Fibroblast of lung (primary cell): ENCODE data around the gene TRAPPC3L. TPM values are rescaled to one million over a fixed set of nuclear protein-coding genes. Genes with fewer than 3 reads are reported as not detected.

Experiments used
- DNase-seq, 2 donors: peaks; one replicate each; pipeline versions ENCODE4 v3.0.0 to v3.0.0-alpha.2; 2010; ENCODE audit warnings: low read depth in 2 of 2
- H2AFZ ChIP-seq: 2 replicates; pipeline ENCODE4 v1.5.1; 2012; ENCODE audit warnings: low read length, control low read depth, inconsistent platforms
- H3K27ac ChIP-seq: 2 replicates; pipeline ENCODE4 v1.5.1; 2011; ENCODE audit warnings: low read length, control low read depth; ENCODE audit not compliant: insufficient read depth
- H3K27me3 ChIP-seq: 2 replicates; pipeline ENCODE4 v1.5.1; 2011; ENCODE audit warnings: mild to moderate bottlenecking, low read length; ENCODE audit not compliant: control insufficient read depth, insufficient read depth
- H3K36me3 ChIP-seq: 2 replicates; pipeline ENCODE4 v1.5.1; 2011; ENCODE audit warnings: low read length; ENCODE audit not compliant: control insufficient read depth, insufficient read depth
- H3K4me1 ChIP-seq: 2 replicates; pipeline ENCODE4 v1.5.1; 2011; ENCODE audit warnings: low read length; ENCODE audit not compliant: control insufficient read depth, insufficient read depth; ENCODE audit errors: extremely low read depth
- H3K4me2 ChIP-seq: 2 replicates; pipeline ENCODE4 v1.5.1; 2011; ENCODE audit warnings: low read length, control low read depth; ENCODE audit not compliant: insufficient read depth; ENCODE audit errors: extremely low read depth
- H3K4me3 ChIP-seq, 4 experiments: fragments of 200-600 bp in 1 of 4; sonication (generic) in 1 of 4; replicated peaks in 1 of 4; 2 replicates each; pipeline ENCODE4 v1.5.1; 2011 to 2016; ENCODE audit warnings: low read length in 4 of 4, low read depth in 3 of 4, mild to moderate bottlenecking in 3 of 4, control low read depth in 2 of 4, inconsistent platforms in 1 of 4, mixed read lengths in 1 of 4; ENCODE audit not compliant: insufficient read depth in 1 of 4; ENCODE audit errors: control extremely low read depth in 1 of 4
- H3K79me2 ChIP-seq: 2 replicates; pipeline ENCODE4 v1.5.1; 2012; ENCODE audit warnings: mild to moderate bottlenecking, low read length, inconsistent platforms; ENCODE audit not compliant: control insufficient read depth, insufficient read depth
- H3K9ac ChIP-seq: 2 replicates; pipeline ENCODE4 v1.5.1; 2011; ENCODE audit warnings: mild to moderate bottlenecking, low read length, control low read depth; ENCODE audit not compliant: insufficient read depth
- H3K9me3 ChIP-seq: 2 replicates; pipeline ENCODE4 v1.5.1; 2012; ENCODE audit warnings: low read depth, low read length; ENCODE audit not compliant: control insufficient read depth, insufficient read depth
- H4K20me1 ChIP-seq: 2 replicates; pipeline ENCODE4 v1.5.1; 2011; ENCODE audit warnings: low read length; ENCODE audit not compliant: control insufficient read depth, insufficient read depth; ENCODE audit errors: extremely low read depth
- EZH2 ChIP-seq: IDR thresholded peaks from 2 replicates; pipeline ENCODE4 v1.5.1; 2012; ENCODE audit warnings: low read length, control low read depth, mild to moderate bottlenecking; ENCODE audit errors: missing control alignments
- polyA plus RNA-seq, 2 donors: library from polyadenylated mRNA; depleted of rRNA in 1 of 2; stranded (reverse) in 1 of 2; unstranded in 1 of 2; fragments of >200 nt; gene quantifications; 2 replicates each; pipeline ENCODE4 v1.2.1, GENCODE V29; 2011 to 2012; ENCODE audit warnings: missing spikeins in 1 of 2
- total RNA-seq: library from RNA; depleted of rRNA; stranded (reverse); fragments of >200 nt; gene quantifications from 2 replicates; pipeline ENCODE4 v1.2.1, GENCODE V29; 2014
- TF ChIP-seq, protein P1 (sequence below), 2 donors: IDR thresholded peaks in 1 of 2; conservative IDR thresholded peaks in 1 of 2; 1 replicate in 1 of 2; 2 replicates in 1 of 2; pipeline ENCODE4 v1.5.1; 2011 to 2012; ENCODE audit warnings: low read length in 2 of 2, control low read depth in 1 of 2, inconsistent platforms in 1 of 2, low read depth in 1 of 2, mild to moderate bottlenecking in 1 of 2

Gene TRAPPC3L
- total and polyA plus RNA-seq, 2 donors (not counting 1 experiment from before 2014, with no cell fraction given) = under 0.01 to 0.05 TPM

DNA sequence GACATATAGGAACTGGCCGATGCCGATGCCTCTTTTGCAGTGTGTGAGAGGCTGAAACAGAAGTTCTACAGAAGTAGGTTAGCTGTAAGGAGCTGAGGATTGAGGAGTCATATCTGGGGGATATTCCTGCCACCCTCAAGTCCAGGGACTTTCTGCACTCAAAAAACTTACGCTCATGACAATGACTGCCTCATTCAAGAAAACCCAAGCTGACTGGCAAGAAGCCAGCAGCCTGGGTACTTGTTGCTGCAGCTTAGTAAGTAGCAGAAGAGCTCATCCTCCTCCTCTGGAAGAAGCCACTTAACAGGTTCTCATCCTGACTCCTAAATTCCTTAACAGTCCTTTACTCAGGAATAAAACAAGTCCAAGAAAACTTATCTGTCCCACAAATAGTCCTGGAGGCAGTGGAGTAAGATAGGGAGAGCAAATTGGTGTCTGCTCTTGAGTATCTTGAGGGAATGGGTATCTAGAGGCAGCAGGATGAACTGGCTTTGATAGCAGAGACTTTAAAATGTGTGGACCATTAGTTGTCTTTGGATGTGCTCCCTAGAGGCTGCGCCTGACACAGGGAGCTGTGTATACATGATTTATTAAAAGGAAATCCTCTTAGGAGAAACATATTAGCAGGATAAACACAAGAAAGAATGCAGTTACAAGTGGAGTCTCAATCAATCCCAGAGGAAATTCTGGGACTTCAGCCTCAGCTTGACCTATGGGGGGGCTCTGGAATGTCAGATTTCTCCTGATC is 26.7 kb downstream of the TRAPPC3L start:
- TF ChIP-seq, protein P1, sequence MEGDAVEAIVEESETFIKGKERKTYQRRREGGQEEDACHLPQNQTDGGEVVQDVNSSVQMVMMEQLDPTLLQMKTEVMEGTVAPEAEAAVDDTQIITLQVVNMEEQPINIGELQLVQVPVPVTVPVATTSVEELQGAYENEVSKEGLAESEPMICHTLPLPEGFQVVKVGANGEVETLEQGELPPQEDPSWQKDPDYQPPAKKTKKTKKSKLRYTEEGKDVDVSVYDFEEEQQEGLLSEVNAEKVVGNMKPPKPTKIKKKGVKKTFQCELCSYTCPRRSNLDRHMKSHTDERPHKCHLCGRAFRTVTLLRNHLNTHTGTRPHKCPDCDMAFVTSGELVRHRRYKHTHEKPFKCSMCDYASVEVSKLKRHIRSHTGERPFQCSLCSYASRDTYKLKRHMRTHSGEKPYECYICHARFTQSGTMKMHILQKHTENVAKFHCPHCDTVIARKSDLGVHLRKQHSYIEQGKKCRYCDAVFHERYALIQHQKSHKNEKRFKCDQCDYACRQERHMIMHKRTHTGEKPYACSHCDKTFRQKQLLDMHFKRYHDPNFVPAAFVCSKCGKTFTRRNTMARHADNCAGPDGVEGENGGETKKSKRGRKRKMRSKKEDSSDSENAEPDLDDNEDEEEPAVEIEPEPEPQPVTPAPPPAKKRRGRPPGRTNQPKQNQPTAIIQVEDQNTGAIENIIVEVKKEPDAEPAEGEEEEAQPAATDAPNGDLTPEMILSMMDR (conservative IDR thresholded peaks at IDR 0.05 in 1 of 2, IDR thresholded peaks at IDR 0.05 in 1 of 2; ENCODE audit: low read depth in 1 of 2, low read length in 2 of 2) = no peak
- no peak for TF ChIP-seq EZH2
- peak in 1 of 2 donors; percentile 15 for DNase-seq
- Histone ChIP-seq H3K27ac (no peak overlapping the region), H3K27me3 (no peaks in the 10 kb centered on the region), H4K20me1 (no peaks in the 10 kb centered on the region), H3K4me1 (no peaks in the 10 kb centered on the region), H2AFZ (no peak overlapping the region), H3K4me2 (no peak overlapping the region), H3K79me2 (peaks cover 4% of the 10 kb centered on the region), H3K9me3 (no peaks in the 10 kb centered on the region), H3K36me3 (peaks cover 2% of the 10 kb centered on the region), H3K4me3 (no peak overlapping the region), H3K9ac (no peak overlapping the region)

DNA sequence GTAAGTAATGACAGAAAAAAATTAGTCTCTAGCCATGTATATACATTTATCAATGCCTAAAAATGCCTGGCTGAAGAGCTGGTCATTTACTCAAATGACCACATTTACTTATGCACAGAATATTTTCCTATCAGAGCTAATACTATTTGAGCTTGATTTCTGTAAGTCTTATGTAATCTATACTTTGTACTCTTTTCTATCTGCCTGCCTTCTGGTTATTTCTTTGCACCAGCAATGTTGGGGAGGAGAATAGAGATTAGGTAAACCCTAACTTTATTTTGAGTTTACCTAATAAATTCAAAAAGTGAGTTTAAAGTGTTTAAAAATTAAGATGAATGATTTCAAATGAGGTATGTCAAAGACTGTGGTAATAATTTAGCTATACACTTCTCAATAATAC is 30.3 kb downstream of the TRAPPC3L start:
- no peak overlapping the region for H3K27ac ChIP-seq
- no peaks in the 10 kb centered on the region for H3K9me3 ChIP-seq
- H3K79me2 ChIP-seq = peaks cover 11% of the 10 kb centered on the region
- H4K20me1 ChIP-seq = no peaks in the 10 kb centered on the region
- no peak for DNase-seq
- peaks cover 2% of the 10 kb centered on the region for H3K36me3 ChIP-seq
- H3K4me3 ChIP-seq = no peak overlapping the region
- H3K27me3 ChIP-seq = no peaks in the 10 kb centered on the region
- H3K4me2 ChIP-seq = no peak overlapping the region
- no peaks in the 10 kb centered on the region for H3K4me1 ChIP-seq
- no peak for TF ChIP-seq EZH2
- TF ChIP-seq, protein P1 (conservative IDR thresholded peaks at IDR 0.05 in 1 of 2, IDR thresholded peaks at IDR 0.05 in 1 of 2; ENCODE audit: low read depth in 1 of 2, low read length in 2 of 2) = no peak
- no peak overlapping the region for H2AFZ ChIP-seq
- no peak overlapping the region for H3K9ac ChIP-seq

DNA sequence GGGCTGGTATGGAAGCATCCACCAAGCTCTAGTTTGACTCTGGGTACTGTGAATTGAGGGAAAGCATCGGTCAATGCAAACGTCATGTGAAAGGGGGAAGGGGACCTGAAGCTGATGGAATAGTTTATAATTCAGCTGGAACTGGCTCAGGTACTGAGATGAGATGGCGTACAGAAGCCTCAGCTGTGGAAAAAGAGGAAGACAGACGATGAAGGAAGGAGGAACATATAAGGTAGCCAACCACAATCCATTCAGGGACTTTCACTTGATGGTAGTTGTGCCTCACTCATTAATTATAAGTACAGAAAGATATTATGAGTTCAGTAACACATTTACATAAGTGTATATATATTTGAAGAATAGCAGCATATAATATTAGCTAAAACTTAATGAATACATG is 31.4 kb downstream of the TRAPPC3L start:
- no peaks in the 10 kb centered on the region for H3K4me1 ChIP-seq
- DNase-seq = no peak
- peaks cover 11% of the 10 kb centered on the region for H3K79me2 ChIP-seq
- H3K27ac ChIP-seq = no peak overlapping the region
- TF ChIP-seq, protein P1 (conservative IDR thresholded peaks at IDR 0.05 in 1 of 2, IDR thresholded peaks at IDR 0.05 in 1 of 2; ENCODE audit: low read depth in 1 of 2, low read length in 2 of 2) = no peak
- no peak for TF ChIP-seq EZH2
- no peak overlapping the region for H3K9ac ChIP-seq
- H4K20me1 ChIP-seq = no peaks in the 10 kb centered on the region
- no peak overlapping the region for H3K4me2 ChIP-seq
- H3K4me3 ChIP-seq = peak overlapping the region in 1 of 4 experiments; percentile 67
- no peaks in the 10 kb centered on the region for H3K9me3 ChIP-seq
- H3K36me3 ChIP-seq = peaks cover 2% of the 10 kb centered on the region
- no peak overlapping the region for H2AFZ ChIP-seq
- H3K27me3 ChIP-seq = no peaks in the 10 kb centered on the region
